ENCODE measurements around the gene FSTL3.
"Not testable (repeated sequence)": the region's sequence is repeated elsewhere in the genome, so short reads cannot be mapped to it uniquely, and the experiment has no call there.

Gene FSTL3

DNA sequence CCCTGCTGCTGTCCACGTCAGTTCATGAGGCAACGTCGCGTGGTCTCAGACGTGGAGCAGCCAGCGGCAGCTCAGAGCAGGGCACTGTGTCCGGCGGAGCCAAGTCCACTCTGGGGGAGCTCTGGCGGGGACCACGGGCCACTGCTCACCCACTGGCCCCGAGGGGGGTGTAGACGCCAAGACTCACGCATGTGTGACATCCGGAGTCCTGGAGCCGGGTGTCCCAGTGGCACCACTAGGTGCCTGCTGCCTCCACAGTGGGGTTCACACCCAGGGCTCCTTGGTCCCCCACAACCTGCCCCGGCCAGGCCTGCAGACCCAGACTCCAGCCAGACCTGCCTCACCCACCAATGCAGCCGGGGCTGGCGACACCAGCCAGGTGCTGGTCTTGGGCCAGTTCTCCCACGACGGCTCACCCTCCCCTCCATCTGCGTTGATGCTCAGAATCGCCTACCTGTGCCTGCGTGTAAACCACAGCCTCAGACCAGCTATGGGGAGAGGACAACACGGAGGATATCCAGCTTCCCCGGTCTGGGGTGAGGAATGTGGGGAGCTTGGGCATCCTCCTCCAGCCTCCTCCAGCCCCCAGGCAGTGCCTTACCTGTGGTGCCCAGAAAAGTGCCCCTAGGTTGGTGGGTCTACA lies 6.6 kb downstream of the FSTL3 start:
- DNase-seq, result no peak

DNA sequence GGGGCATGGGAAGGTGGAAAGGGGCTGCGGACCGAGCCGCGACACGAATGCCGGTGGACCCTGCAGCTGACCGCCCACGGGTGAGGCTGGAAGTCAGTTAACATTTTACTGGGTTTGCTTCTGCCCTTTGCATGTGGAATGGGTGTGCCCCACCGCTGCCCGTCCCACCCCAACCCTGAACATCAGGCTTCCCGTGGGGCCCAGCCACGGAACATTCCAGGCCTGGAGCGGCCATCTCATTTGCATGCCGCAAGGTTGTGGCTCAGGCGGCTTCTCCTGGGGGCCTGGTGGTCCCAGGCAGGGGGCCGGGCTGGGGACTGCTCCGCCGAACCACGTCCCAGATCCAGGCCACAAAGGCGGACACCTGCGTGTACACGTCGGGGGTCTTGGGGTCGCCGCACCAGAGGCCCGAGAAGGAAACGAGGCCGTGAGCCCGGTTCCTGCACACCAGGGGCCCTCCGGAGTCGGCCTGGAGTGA lies 9.3 kb downstream of the FSTL3 start:
- no peak for DNase-seq

DNA sequence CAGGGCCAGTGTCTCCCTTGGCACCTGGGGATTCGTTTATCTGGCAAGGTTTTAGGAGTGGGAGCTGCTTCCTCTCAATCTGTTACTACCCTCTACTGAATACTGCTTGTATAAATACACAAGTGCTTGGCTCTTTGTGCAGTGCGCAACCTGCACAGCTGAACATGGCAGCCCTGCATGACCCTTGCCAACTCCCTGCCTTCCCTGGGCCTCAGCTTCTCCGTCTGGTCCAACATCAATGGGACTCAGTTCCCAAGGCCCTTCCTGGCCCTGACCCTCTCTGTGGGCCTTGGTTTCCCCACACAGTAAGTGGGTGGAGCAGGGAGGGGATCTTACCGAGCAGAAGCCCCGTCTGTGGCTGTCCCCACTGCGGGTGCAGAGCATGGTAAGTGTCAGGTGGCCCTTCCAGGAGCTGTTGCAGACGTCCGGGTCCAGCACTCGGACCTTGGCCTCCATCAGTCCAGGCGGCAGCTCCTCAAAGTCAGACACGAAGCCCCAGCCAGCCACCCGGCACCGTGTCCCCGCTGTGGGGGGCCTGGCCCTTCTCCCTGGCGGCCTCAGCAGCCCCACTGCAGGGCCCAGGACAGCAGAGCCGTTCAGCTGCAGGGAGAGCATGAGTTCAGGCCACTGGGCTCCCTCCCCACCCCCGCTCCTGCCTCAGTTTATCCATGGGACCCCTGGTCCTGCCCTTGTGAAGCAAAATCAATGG lies 10.6 kb downstream of the FSTL3 start:
- DNase-seq, result no peak

DNA sequence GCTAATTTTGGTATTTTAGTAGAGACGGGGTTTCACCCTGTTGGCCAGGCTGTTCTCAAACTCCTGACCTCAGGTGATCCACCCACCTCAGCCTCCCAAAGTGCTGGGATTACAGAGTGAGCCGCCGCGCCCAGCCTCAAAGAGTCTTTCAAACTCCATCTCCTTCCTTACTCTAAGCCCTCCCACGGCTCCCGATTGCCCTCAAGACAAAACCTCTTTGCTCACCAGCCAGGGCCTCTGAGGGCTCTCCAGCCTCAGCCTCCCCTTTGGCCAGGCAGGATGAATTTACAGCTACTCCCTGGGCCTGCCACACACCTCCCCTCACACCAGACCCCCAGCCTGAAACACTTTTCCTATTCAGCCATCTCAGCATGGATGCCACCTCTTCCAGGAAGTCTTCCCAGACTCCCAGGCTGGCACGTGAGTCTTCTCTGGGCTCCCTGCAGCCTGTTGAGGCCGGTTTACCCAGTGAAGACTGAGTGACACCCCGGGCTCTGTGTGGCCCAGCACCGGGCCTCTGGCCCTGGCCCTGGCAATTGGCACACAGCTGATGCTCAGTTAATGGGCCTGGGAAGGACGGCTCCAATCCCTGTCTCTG lies 11.5 kb downstream of the FSTL3 start:
- no peak for DNase-seq

DNA sequence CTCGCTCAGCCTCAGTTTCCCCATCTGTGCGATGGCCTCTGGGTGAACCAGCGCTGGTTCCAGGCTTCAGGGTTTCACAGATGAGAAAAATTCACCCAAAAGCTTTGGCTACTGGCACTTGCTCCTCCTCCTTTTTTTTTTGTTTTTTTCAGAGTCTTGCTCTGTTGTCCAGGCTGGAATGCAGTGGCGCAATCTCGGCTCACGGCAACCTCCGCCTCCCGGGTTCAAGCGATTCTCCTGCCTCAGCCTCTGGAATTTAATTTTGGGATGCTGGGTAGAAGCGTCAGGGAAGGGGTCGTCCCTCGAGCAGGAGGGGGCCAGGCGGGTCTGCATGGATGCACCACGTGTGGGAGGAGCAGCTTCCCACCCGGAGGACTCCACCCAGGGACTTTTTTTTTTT lies 12.0 kb downstream of the FSTL3 start:
- DNase-seq, result no peak

DNA sequence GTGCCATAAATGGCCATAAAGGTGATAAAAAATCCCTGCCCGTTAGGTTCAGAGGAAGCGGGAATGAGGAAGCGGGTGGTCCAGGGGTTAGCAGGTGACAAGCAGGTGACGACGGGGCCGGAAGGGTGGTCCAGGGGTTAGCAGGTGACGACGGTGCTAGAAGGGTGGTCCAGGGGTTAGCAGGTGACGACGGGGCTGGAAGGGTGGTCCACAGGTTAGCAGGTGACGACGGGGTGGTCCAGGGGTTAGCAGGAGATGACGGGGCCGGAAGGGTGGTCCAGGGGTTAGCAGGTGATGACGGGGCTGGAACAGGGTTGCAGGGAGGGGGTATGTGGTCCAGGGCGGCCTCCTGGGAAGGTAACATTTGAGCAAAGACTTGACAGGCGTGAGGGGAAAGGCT lies 12.8 kb downstream of the FSTL3 start:
- DNase-seq, result no peak

DNA sequence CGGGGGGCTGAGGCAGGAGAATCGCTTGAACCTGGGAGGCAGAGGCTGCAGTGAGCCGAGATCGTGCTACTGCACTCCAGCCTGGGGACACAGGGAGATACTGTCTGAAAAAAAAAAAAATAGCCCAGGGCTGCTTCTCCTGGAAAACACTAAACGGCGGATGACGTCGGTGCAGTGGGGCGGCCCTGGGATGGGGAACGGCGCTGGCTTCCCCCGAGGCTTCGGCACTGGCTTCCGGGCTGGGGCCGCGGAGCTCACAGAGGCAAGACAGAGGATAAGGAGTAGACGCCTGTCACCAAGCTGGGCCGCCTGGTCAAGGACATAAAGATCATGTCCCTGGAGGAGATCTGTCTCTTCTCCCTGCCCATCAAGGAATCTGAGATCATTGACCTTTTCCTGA lies 14.0 kb downstream of the FSTL3 start:
- no peak for DNase-seq

DNA sequence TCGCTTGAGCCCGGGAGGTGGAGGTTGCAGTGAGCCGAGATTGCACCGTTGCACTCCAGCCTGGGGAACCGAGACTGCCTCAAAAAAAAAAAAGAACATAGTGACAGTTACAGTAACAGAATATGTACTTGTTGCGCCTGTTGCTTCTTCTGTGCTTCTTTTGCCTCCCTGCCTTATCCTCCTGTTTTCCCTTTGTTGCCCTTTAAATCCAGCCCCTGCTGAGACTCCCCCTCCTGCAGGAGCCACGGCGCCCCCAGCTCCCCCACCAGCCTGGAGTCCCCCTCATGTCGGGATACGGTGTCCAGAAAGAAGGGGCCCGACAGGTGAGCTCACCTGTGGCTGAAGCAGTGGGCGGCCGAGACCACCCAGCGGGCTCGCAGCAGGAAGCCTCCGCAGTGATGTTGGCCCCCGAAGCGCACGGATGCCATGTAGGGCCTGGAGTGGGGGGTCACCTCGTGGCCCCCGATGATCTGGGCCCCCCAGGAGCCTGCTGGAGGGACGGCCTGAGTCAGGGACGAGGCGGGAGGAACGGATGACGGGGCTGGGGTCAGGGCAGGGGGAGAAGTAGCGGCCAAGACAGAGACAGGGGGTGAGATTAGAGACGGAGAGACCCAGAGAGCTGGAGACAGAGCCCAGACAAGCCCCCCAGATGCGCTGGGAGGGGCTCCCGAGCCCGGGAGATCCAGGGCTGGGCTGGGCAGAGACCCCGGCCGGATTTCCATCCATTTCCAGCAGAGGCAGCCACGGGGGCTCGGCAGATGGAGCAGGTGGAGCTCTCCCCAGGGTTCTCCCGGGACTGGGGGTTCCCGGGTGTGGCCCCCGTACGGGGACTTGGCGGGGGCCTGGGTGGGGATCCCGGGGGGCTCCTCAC lies 18.5 kb downstream of the FSTL3 start:
- DNase-seq, result no peak

DNA sequence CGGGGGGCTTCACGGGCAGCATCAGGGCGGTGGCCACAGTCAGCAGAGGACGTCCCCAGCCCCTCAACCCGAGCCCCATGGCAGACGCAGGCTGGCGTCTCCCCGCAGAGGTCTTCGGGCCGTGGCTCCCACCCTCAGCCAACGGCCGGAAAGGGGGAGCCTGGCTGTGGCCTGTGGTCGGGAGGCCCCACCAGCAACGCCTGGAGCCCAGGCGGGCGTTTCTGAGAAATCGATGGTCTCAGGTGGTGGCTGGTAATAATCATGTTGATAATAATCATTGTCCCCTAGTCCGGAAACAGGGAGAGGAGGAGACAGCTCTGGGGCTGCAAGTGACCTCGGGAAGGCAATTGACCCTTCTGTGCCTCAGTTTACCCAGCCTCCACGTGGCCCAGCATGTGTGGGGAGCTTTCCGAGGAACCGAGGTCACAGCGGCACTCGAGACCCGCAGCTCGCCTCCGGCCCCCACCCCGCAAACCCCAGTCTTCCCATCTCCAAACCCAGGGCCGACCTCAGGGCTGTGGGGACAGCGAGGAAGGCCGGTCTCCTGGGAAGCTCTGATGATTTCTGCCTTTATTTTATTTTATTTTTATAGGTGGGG lies 19.3 kb downstream of the FSTL3 start, which contains the start of gene PRSS57:
Gene PRSS57, minus strand, starts transcription at position 101 of the 598 bp plus-strand sequence. Its CDS starts 22 bp downstream, at position 79.
- no peak for DNase-seq

DNA sequence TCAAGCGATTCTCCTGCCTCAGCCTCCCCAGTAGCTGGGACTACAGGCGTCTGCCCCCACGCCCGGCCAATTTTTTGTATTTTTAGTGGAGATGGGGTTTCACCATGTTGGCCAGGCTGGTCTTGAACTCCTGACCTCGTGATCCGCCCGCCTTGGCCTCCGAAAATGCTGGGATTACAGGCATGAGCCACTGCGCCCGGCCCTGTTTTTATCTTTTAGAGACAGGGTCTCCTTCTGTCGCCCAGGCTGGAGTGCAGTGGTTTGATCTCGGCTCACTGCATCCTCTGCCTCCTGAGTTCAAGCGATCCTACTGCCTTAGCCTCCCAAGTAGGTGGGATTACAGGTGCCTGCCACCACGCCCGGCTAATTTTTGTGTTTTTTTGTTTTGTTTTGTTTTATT lies 22.3 kb downstream of the FSTL3 start:
- not testable (repeated sequence) for DNase-seq

DNA sequence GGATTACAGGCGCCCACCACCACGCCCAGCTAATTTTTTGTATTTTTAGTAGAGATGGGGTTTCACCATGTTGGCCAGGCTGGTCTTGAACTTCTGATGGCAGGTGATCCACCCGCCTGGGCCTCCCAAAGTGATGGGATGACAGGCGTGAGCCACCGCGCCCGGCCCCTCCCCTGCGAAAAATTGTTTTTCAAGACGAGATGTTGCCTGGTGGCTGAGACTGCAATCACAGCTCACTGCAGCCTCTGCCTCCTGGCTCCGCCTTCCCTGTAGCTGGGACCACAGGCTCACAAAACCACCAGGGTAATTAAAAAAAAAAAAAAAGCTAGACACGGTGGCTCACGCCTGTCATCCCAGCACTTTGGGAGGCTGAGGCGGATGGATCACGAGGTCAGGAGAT lies 23.7 kb downstream of the FSTL3 start:
- not testable (repeated sequence) for DNase-seq

DNA sequence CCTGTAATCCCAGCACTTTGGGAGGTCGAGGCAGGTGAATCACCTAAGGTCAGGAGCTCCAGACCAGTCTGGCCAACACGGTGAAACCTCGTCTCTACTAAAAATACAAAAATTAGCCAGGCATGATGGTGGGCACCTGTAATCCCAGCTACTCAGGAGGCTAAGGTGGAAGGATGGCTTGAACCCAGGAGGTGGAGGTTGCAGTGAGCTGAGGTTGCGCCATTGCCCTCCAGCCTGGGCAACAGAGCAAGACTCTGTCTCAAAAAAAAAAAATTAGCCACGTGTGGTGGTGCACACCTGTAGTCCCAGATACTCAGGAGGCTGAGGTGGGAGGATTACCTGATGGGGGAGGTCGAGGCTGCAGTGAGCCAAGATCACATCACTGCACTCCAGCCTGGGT lies 26.7 kb downstream of the FSTL3 start:
- not testable (repeated sequence) for DNase-seq

DNA sequence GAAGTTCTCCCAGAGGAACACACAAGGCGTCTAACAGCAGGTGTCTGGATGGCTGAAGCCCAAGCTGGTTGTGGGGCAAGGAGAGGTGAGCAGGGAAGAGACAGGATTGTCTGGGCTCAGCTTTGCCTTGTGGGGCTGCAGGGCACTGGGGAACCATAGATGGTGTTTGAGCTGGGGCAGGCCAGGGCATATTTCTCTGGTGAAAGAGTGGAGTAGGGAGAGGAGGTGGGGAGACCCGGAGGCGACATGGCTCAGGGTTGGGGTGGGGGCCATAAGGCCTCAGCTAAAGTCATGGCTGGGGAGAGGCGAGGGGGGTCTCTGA lies 27.1 kb downstream of the FSTL3 start:
- no peak for DNase-seq

DNA sequence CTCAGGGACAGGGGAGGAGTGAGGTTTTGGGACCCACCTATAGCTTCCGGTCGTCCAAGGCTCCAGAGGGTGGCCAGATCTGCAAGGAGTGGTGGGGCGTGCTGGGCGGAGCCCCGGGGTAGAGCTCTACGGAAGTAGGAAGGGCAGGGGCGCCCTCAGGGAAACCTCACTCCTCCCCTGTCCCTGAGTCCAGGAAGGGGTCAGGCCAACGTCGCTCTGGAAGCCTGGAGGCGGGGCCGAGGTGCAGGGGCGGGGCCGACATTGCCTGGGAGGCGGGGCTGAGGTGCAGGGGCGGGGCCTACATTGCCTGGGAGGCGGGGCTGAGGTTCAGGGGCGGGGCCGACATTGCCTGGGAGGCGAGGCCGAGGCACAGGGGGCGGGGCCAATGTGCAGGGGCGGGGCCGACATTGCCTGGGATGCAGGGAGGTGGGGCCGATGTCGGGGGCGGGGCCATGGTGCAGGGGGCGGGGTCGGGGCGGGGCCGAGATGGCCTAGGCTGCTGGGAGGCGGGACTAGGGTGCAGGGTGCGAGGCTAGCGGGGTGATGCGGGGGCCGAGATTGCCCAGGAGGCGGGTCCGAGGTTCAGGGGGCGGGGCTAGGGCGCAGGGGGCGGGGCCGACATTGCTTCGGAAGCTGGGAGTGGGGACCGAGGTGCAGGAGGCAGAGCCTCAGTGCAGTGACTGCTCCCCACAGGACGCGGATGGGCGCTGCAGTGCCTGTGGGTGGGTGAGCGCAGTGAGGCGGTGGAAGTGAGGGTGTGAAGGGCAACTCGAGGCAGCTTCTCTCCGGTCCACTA lies 27.7 kb downstream of the FSTL3 start:
- peak; percentile 19 to 49 (median 38) for DNase-seq

DNA sequence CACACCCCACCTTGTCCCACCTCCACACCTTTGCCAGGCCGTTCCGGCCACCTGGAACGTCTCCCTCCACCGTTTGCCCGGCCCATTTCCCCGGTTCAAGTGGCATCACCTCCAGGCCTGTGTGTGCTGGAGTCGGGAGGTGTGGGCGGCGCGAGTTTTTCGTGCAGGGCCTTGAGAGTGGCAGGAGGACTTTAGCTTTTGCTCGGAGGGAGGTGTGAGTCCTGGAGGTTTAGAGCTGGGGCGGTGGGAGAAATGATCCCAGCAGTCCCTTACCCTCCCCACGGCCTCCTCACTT lies 28.2 kb downstream of the FSTL3 start:
- DNase-seq, result no peak

DNA sequence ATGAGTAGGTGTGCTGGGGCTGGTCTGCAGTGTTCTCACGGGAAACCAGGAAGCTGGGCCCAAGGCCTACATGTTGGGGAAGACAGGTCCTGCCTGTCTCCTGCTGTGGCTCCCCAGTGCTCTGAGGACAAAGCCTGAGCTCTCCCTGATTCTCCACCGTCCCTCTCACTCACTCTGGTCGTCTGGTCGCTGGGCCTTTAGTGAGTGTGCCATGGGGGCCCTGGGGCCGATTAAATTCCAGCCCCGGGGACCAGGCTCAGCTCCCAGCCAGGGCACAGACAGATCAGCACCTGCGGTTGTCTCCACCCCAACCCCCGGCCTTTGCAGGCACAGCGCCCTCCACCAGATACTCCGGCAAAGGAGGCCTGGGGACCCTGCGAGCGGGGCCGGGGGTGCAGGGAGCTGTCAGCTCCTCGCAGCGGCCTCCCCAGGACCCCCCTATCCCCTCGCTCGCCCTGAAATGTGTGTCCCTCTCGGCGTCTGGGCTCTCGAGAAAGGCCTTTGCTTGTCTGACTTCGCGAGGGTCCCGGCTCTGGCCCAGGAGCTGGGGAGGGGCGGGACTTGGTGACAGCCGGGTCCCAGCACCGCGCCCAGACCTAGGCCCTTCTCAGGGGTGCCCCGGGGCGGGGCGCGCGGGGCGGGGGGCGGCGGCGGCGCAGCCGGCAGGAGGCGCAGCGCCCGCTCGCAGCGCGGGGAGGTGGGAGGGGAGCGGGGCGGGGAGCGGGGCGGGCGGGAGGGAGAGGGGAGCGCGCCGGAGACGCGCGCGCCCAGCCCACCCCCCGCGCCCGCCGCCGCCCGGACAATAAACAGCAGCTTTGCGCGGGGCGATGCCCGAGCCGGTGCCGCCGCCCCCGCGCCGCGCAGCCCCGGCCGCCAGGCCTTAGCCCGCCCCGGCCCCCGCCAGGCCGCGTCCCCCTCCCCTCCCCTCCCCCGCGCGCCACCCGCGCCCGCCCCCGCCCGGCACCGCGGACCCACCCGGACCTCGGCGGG lies 32.3 kb downstream of the FSTL3 start, which contains the start of gene PALM:
Gene PALM, plus strand, starts transcription at position 782 of the 990 bp plus-strand sequence. CDS start 212 bp downstream, outside the sequence.
- no peak for DNase-seq

DNA sequence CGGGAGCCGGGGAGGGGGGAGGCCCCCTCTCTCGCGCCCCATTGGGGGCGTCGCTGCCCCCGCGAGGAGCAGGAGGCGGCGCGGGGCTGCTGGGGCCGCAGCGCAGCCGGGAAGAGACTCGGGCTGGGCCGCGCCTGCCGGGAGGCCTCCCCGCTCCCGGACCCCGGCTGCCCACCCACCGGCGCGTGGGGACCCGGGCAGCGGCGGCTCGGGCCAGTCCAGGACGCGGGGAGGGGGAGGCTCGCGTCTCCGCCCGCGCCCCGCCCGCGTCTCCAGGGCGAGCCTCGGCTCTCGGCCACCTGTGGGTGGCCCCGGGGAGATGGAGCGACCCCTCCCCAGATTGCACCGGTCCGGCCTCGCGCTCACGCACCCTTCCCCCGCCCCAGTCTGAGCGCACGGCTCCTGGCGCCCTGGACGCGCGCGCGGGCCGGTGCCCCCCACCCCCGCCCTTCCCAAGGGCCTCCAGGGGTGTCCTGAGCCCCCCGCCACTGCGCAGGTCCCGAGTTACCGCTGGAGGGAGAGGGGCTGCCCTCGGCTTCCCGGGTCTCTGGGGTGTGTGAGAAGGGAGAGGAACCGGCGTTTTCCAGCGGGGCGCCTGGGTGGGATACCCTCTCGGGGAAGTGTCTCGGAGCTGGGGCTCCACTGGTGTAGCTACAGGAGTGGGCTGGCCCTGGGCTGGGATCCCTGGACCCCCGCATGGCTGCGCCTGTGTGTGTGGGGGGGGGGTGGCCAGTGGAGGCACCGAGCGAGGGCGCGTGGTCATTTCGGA lies 33.2 kb downstream of the FSTL3 start:
- DNase-seq, result no peak

DNA sequence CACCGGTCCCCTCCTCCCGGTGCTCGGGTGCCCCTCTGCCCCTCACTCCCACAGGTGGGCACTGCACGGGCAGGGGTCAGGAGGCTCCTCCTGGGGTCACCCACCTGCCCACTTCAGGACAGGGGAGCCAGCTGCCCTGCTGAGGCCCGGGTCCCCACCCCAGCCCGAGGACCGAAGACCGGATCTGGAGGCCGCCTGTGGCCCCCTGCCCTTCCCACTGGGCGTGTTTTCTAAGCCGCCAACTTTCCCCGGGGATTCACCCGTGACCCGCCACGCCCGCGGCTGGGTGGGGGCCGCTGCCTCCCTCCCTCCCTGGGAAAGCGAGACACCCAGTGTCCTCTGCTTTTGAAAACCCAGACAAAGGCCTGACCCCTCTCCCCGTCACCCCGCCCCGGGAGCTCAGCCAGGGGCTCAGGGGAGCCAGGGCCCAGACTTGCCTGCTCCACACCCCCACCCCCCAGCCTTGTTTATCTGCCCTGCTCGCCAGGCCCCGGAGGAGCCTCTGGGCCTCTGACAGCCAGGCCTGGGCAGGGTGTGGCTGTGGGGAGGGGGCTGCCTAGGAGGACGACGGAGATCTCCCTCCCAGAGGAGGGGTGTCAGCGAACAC lies 33.9 kb downstream of the FSTL3 start:
- DNase-seq, result no peak

DNA sequence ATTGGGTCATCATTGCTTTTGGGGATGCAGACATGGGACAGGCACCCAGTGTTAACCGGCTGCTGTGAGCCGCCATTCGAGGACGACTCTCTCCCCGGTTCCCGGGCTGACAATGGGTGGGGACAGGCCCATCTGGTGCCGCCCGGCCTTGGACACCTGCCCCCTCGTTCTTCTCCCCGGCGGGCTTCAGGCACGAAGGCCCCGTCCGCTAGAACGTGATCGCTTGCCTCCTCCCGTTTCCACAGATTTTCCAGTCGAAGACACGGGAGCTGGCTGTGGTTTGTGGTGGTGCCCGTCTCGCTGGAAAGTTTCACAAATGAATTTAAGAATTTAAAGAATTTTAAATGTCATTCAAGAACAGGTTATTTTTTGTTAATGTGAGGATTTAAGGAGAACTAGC lies 34.6 kb downstream of the FSTL3 start:
- DNase-seq, result no peak

DNA sequence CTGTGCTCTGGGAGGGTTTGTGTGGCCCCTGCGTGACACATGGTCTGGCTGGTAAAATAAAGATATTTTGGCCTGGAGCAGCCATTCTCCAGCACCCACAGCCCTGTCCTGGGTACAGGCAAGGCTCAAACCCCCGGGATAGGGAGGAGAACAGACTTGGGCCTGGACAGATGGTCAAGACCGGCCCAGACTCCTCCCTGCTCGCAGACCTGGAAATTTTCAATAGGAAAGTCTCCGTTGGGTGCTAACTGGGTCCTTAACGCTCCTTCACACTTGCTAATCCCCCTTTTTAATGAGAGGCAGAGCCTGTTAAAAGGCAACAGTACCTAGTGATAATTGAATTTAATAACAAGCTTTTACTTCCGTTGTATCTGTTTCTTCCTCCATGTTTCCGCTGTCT lies 35.1 kb downstream of the FSTL3 start:
- no peak for DNase-seq
